GM18498 (cell line): ENCODE data around the gene ADAM12.

ENCODE experiments used
- ATAC-seq: cut with Tn5 transposase; IDR thresholded peaks from one replicate; pipeline ENCODE4 v1.9.1; 2021; ENCODE audit warnings: mild to moderate bottlenecking, moderate library complexity; ENCODE audit not compliant: unreplicated experiment

The ADAM12 gene

GRCh38 chr10:126097558-126098225, 290.6 kb downstream of the ADAM12 start:
- ATAC-seq: no peak

GRCh38 chr10:126094537-126094936, 293.7 kb downstream of the ADAM12 start:
- no peak for ATAC-seq

DNA sequence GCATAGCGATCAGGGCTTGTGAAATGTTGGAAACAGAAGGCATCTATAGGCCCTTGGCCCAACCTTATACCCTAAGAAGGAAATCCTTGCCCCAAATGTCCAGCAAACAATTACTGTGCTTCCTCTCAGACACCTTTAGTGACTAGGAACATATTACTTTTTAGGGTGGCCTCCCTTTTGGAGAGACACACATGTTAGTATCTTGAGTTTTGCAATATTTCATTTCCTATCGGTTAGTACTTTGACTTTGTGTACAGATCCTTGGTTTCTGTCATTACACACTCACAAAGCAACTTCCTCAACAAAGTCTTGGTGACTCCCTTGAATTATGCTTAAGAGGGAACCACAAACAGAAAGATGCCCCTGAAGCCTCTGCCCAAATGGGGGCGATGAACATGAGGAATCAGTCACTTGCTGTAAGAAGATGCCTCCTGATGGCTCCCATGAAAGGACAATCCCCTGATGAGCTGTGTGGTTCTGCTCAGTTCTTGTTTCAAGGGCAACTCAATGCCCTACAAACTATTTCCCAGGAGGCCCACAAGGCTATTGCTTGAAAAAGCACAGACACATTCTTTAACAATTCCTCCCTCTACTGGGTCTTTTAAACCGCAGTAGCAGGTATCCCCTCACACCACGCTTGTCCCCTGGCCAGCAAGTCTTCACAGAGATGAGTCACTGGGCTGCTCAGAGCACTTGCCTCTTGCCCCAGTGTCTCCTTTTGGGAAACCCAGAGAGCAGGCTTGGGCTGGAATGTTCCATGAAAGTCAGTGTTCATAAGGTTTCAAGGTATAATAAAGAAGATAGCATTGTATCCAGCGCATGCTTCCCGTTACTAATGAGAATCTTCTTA, 295.7 kb downstream of the ADAM12 start:
- ATAC-seq: no peak

DNA sequence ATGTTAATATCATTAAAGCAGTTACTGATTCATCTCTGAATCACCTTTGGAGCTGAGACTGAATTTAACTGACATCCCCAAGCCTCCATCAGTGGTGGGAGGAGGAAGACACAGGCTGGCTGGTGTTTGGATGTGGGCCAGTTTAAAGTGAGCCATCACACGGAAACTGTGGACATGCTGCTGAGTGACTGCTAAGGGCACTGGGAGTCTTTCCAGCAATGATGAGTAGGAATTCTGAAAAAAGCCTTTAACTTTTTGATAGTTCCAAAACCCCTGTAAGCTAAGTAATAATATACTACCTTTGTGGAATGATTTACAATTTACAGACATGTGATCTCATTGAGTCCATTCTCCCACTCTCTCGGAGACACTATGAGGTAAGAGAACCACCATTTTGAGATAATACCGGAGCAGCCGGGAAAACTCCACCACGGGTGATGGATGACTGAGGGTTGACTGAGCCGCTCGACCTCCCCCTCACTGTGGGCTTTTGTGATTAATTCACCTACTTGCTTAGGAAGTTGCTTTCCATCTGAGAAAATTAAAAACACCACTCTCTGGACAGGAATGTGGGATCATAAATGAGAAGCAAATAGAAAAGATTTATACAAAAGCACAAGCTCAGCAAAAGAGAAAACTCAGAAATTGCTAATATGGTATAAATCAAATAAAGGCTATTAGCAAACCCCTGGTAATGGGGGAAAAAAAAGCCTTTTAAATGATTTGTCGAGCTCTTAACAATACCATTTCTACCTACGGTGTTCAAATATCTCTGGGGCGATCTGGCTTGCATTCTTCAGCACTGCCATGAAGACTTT, 297.2 kb downstream of the ADAM12 start:
- ATAC-seq: no peak

DNA sequence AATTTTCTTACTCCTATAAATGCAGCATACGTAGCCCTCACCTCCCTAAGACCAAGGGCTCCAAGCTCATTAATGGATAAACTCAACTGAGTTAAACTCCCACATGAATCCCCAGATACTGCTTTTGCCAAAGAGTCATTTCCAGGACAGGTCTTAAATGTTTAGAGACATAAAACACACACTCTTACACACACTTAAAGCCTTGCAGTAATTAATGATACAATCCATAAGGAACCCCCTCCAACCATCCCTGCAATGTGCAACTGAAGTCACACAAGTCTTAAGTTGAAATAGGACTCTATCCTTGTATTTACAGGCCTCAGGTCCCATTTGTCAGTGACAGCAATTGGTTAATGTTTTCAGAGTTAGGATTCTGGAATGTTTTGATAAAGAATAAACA, 297.8 kb downstream of the ADAM12 start:
- no peak for ATAC-seq

GRCh38 chr10:126087796-126088505, 300.3 kb downstream of the ADAM12 start:
- no peak for ATAC-seq

DNA sequence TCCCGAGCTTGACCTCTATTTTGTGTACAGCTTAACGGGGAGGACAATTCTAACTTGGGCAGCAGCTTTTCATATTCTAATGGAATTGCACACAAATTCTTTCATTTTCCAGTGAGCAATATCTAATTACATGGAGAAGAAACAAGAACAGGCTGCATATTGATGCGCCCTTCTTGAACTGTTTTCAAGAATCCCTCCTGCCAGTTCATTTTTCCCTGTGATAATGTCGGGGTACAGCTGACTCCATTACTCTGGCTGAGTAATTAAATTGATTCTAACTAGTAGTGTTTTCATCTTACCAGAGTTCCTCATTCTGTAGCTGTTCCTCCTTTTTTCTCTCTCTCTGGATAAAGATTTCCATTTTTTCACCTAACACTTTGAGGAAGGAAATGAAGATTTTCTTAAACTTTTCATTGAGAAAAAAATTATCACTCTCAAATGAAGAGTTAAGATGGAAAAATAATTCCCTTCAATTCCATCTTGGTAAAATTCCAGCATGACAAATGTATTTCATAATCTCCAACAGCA, 301.1 kb downstream of the ADAM12 start:
- no peak for ATAC-seq

GRCh38 chr10:126085806-126086205, 302.5 kb downstream of the ADAM12 start:
- ATAC-seq: no peak

DNA sequence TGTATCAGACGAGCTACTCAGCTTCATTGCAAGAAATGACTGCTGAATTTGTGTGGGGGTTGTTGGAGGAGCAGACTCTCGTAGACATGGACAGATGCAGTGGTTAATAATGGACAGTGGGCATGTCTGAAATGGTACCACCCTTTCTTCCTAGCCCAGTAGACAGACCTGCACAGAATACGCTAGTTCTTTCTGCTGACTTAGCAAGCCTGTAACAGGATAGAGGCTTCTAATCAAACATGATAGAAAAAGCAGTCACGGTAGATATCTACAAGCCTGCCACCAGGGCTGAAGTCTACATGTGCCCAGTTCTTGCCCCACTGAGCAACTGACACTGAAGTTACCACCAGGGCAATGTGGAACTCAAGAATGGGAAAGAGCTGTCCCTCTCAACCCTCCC, 303.9 kb downstream of the ADAM12 start:
- no peak for ATAC-seq

DNA sequence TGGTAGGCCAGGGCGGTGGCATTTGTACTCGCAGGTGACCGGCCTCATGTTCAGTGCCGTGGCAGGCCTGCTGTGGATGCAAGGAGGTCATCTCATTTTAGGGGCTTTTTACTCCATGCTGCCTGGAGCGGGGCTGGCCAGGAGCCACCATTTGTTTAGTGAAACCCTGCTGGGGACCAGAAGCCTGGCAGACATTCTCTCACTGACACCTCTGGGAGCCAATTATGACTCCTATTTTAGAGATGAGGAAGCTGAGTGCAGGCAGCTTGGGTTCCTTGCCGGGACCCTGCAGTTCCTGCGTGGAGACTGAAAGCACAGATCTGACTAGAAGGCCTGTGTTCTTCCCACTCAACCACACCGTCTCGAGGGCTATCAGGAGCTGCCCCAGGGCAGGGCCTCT, 305.3 kb downstream of the ADAM12 start:
- no peak for ATAC-seq

DNA sequence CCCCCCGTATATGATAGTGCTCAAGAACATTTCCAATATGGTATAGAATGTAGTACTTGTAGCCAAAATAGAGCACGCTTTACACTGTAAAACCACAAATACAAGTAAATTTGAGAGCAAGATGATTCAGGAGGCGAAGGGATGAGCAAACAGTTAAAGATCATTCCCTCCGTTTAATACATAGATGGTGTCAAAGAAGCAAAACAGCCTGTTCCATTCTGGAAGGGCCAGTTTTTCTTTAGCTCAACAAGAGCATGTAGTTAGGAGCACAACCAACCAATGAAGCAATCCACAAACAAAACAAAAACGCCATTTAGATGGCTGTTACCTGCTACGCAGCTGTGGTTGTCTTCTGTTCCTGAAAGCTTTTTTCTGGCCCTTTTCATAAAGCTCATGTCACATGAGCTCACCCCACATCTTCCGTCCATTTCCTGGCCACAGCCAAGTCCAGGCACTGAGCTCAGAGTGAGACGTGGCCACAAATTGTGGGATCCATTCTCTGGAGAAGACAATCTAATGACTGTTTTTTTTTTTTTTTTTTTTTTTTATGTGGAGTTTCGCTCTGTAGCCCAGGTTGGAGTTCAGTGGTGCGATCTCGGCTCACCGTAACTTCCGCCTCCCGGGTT, 306.3 kb downstream of the ADAM12 start:
- no peak for ATAC-seq

DNA sequence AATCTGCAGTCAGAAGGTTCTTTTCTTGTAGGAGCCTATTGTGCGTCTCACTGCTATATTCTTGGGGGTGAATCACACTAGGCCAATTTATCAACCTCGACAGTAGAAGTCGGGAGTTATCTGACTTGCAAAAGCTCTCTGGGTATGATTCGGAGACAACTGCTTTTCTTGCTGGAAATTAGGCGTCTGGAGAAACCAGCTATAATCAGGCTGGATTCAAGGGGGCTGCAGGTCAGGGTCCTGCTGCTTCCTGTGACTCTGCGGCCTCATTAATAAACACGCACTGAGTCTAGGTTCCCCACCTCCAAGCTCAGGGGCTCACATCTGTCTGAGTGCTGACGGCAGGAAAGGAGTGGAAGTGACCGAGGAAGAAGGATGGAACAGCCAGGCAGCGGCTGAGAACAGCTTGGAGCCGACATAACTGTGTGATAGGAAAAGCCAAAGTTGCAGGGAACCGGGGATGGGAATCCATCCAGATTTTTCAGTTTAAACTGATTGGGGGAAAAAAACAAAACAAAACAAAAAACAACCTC, 307.3 kb downstream of the ADAM12 start:
- ATAC-seq: no peak

GRCh38 chr10:126080291-126080825, 307.9 kb downstream of the ADAM12 start:
- ATAC-seq: no peak

DNA sequence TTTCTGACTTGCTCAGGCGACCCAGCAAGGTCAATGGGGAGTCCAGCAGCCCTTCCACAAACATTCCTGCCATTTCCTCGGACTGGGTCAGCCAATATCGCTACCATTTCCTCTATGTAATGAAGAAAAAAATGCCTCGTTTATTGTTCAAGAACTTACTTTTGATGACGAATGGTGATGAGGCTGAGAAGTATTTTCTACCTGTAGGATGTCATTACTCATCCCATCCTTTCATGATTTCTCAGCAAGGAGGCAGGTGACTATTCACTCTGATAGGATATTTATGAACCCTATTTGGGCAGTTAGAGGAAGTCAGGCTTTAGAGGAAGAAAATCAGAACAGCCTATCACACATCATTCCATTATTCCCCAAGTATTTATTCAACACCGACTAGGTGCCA, 313.3 kb downstream of the ADAM12 start:
- ATAC-seq: no peak

DNA sequence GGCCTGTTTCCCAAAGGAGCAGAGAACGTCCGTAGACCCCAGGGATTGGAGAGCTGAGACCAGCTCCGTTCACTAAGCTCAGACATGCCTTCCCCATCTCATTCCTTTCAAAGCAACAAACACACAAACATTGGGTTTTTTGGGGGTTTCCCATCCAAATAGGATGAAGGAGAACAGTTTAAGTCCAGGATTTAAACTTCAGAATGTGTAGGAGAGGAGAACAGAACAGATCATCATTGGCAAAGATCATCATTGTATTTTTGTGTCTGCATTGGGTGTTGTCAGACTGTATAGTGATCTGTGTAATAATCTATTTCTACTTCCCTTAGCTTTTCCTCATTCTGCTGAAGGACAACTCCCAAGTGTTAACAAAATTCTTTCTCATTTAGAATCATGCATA, 314.0 kb downstream of the ADAM12 start:
- ATAC-seq: no peak

DNA sequence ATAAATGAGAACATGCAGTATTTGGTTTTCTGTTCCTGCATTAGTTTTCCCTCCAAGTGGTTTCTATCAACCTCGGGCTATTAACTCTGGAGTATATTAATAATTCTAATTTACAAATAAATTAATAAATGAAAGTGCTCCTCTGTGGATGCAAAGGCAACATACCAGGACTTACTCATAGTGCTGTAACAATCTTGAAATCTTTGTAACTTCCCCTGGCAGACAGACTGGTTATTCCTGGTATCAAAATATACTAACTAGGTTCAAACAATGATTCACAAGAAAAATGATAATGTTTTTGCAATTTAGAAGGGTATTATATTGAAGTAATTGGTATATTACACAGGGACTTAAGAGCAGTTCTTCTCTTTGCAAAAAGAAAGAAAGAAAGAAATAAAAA, 314.7 kb downstream of the ADAM12 start:
- ATAC-seq: no peak

DNA sequence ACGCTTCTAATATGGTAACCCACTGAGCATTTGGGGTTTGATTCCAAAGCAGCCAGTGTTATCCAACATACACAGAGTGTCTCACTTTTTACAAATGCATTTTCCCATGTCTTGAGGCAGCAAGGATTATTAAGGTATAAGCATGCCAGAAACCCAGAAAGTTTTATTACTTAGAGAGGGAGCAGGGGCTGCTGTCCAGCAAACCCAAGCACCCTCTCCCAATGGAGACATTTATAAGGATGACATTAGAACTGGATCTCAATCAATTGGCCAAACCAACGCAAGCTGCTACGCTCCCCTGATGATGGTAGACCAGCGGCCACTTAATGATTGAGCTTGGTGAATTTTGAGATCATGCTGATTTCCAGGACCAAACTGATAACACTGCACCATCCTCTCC, 315.7 kb downstream of the ADAM12 start:
- no peak for ATAC-seq

GRCh38 chr10:126070476-126071215, 317.6 kb downstream of the ADAM12 start:
- no peak for ATAC-seq

DNA sequence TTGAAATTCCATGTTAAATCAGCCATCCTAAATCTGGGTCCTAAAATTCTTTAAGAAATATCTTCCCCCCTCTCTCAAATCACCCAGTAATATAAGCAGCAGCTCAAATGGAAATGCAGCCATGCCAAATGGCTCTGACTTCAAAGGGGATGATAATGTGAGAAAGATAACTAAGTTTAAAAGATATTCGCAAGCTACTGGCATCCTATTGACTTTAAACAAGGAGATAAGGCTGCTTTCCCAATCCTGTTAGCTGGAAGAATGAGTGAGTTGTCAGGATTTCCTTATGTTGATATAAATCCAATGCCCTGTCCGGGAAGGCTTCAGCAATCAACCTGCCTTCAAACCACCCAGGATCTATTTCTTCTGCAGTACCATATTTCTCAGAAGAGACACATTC, 320.0 kb downstream of the ADAM12 start:
- ATAC-seq: no peak
